ENCODE data around the gene CEACAM19. TPM values are rescaled to one million over a fixed set of nuclear protein-coding genes. Genes with fewer than 3 reads are reported as not detected.

CEACAM19 gene, protein sequence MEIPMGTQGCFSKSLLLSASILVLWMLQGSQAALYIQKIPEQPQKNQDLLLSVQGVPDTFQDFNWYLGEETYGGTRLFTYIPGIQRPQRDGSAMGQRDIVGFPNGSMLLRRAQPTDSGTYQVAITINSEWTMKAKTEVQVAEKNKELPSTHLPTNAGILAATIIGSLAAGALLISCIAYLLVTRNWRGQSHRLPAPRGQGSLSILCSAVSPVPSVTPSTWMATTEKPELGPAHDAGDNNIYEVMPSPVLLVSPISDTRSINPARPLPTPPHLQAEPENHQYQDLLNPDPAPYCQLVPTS
- 2.3 TPM for total RNA-seq (2013)
- 1 to 10 TPM in 1 of 3 donors, not detected in 2; 7.6 TPM for polyA plus RNA-seq
- polyA minus RNA-seq = 2.8 and 3.3 TPM in 2 replicates
- 0.25 to 2.7 (median 1.5) reads per million in 11 experiments for total RNA-seq

DNA sequence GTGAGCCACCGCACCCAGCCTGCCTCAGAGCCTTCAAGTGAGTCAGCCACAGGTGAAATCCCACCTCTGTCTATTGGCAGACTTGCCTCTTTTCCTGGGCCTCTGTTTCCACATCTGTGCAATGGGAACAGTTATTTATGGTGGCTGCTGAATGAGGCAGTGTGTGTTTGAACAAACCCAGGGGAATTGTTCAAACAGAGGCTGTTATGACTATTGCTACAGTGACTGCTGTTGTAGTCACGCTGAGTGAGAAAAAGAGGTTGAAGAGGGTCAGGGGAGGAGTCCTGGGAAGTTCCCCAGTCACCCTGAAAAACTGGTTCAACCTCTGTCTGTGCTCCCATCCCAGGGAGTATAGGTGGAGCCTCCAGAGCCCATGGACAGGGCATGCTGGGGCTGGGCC, at the start of gene CEACAM19:
CEACAM19 (plus strand) TSS at position 83 of the 400 bp plus-strand sequence. CDS start 450 bp downstream, outside the sequence.
- intact Hi-C loops (cut with micrococcal nuclease) = no loop called here

DNA sequence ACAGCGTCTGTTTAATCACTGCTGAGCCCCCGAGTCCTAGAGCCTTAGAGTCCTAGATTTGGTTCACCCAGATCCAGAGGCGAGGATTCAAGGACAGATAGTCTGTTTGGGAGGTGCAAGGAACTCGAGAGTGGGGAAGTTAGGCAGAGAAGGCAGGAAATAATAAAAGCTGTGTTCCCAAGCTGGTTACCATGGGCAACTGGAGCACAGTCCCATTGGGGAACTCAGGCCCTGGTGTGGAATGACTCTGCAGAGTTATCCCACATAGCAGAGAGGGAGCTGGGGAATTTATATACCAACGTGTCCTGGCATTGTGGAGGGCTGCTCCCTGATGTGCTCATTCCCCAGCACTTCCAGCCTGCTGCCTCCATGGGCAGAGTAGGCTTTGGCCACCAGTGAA, 48.2 kb upstream of the CEACAM19 start:
- H3K36me3 Mint-ChIP-seq = no peaks in the 10 kb centered on the region
- peaks cover 2 to 6% (median 3%) of the 10 kb centered on the region in 3 donors for H3K27me3 Mint-ChIP-seq (ENCODE audit: low read depth in 3 of 3)

More for the DNA sequence above, at the start of gene CEACAM19:
- no peaks in the 10 kb centered on the region for H3K36me3 Mint-ChIP-seq
- 100% methylated on average over 1 of the region's 2 CpGs for WGBS (ENCODE audit: insufficient coverage)
- Histone ChIP-seq H4K20me1 (ENCODE audit: insufficient read depth, low read length) (no peaks in the 10 kb centered on the region), H2AFZ (ENCODE audit: insufficient read depth, low read depth, low read length, poor library complexity, severe bottlenecking) (no peak within 1 kb of the TSS), H3K9me3 (replicated peaks in 1 of 2; ENCODE audit: control insufficient read depth in 1 of 2, insufficient read depth in 1 of 2, low read length in 2 of 2) (no peaks in the 10 kb centered on the region), H3K79me2 (ENCODE audit: insufficient read depth, low read length) (no peaks in the 10 kb centered on the region), H3K27me3 (ENCODE audit: control insufficient read depth in 2 of 2, insufficient read depth in 2 of 2, low read length in 2 of 2) (no peaks in the 10 kb centered on the region), H3K9ac (ENCODE audit: insufficient read depth, low read length, poor library complexity, severe bottlenecking) (no peak within 1 kb of the TSS), H3K36me3 (replicated peaks in 1 of 2; ENCODE audit: control insufficient read depth in 1 of 2, insufficient read depth in 2 of 2, low read length in 2 of 2) (no peaks in the 10 kb centered on the region), H3K4me2 (replicated peaks; ENCODE audit: extremely low read depth, low read length, poor library complexity, severe bottlenecking) (no peak within 1 kb of the TSS), H3K4me3 (replicated peaks in 1 of 3; ENCODE audit: low read depth in 2 of 3, low read length in 3 of 3) (no peak within 1 kb of the TSS), H3K4me1 (ENCODE audit: control insufficient read depth in 1 of 2, insufficient read depth in 2 of 2, low read length in 2 of 2) (no peaks in the 10 kb centered on the region), H3K27ac (ENCODE audit: low read depth in 1 of 2, low read length in 2 of 2) (no peak within 1 kb of the TSS)
- peaks cover 2 to 7% (median 4%) of the 10 kb centered on the region in 3 donors for H3K27me3 Mint-ChIP-seq (ENCODE audit: low read depth in 3 of 3)
- TF ChIP-seq, protein P1, sequence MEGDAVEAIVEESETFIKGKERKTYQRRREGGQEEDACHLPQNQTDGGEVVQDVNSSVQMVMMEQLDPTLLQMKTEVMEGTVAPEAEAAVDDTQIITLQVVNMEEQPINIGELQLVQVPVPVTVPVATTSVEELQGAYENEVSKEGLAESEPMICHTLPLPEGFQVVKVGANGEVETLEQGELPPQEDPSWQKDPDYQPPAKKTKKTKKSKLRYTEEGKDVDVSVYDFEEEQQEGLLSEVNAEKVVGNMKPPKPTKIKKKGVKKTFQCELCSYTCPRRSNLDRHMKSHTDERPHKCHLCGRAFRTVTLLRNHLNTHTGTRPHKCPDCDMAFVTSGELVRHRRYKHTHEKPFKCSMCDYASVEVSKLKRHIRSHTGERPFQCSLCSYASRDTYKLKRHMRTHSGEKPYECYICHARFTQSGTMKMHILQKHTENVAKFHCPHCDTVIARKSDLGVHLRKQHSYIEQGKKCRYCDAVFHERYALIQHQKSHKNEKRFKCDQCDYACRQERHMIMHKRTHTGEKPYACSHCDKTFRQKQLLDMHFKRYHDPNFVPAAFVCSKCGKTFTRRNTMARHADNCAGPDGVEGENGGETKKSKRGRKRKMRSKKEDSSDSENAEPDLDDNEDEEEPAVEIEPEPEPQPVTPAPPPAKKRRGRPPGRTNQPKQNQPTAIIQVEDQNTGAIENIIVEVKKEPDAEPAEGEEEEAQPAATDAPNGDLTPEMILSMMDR (IDR thresholded peaks at IDR 0.05) = no peak
- H3K27ac Mint-ChIP-seq = no peak within 1 kb of the TSS
- no peak for DNase-seq
- H3K9me3 Mint-ChIP-seq = peaks cover 0 to 4% (median 0%) of the 10 kb centered on the region in 7 donors
- no peaks in the 10 kb centered on the region for H3K4me1 Mint-ChIP-seq
- no peak within 1 kb of the TSS for H3K4me3 Mint-ChIP-seq

More for the DNA sequence above, 48.2 kb upstream of the CEACAM19 start:
- Histone ChIP-seq H3K9me3 (replicated peaks in 1 of 2; ENCODE audit: control insufficient read depth in 1 of 2, insufficient read depth in 1 of 2, low read length in 2 of 2) (peaks cover 0 to 5% of the 10 kb centered on the region in 2 donors), H3K79me2 (ENCODE audit: insufficient read depth, low read length) (no peaks in the 10 kb centered on the region), H3K4me2 (replicated peaks; ENCODE audit: extremely low read depth, low read length, poor library complexity, severe bottlenecking) (peak overlapping the region; percentile 53), H3K4me1 (ENCODE audit: control insufficient read depth in 1 of 2, insufficient read depth in 2 of 2, low read length in 2 of 2) (peaks cover 54 to 57% of the 10 kb centered on the region in 2 donors), H3K36me3 (replicated peaks in 1 of 2; ENCODE audit: control insufficient read depth in 1 of 2, insufficient read depth in 2 of 2, low read length in 2 of 2) (no peaks in the 10 kb centered on the region), H3K9ac (ENCODE audit: insufficient read depth, low read length, poor library complexity, severe bottlenecking) (no peak overlapping the region), H2AFZ (ENCODE audit: insufficient read depth, low read depth, low read length, poor library complexity, severe bottlenecking) (no peak overlapping the region), H3K27ac (ENCODE audit: low read depth in 1 of 2, low read length in 2 of 2) (peak overlapping the region; percentile 53 to 69), H4K20me1 (ENCODE audit: insufficient read depth, low read length) (no peaks in the 10 kb centered on the region), H3K4me3 (replicated peaks in 1 of 3; ENCODE audit: low read depth in 2 of 3, low read length in 3 of 3) (peak overlapping the region in 1 of 3 experiments; percentile 47), H3K27me3 (ENCODE audit: control insufficient read depth in 2 of 2, insufficient read depth in 2 of 2, low read length in 2 of 2) (no peaks in the 10 kb centered on the region)
- Mint-ChIP-seq H3K9me3 (peaks cover 3 to 17% (median 6%) of the 10 kb centered on the region in 7 donors), H3K27ac (peak overlapping the region; percentile 81 to 96 (median 91)), H3K4me3 (peak overlapping the region in 1 of 2 donors; percentile 84), H3K4me1 (peaks cover 48% of the 10 kb centered on the region)
- TF ChIP-seq, protein P1 (IDR thresholded peaks at IDR 0.05) = no peak
- DNase-seq = peak; percentile 64 to 78 (median 74)
- WGBS (ENCODE audit: insufficient coverage) = 45% methylated on average over 5 of the region's 5 CpGs
- intact Hi-C loops (cut with micrococcal nuclease) = no loop called here

Measured in CD14-positive monocyte (primary cell).